Small intestine (tissue), 7 donors: ENCODE results near the gene OSBPL10. TPM values are rescaled to one million over a fixed set of nuclear protein-coding genes. Genes with fewer than 3 reads are reported as not detected.

Experiments used
- DNase-seq, 2 donors: peaks; one replicate each; pipeline versions ENCODE4 v3.0.0 to v3.0.0-alpha.2; 2013
- FAIRE-seq: peaks from 2 replicates; lab custom pipeline; 2012; peaks lifted over from hg19 to GRCh38; lab: Jason Lieb, UNC
- H3K27ac ChIP-seq, 3 donors: one replicate each; pipeline ENCODE4 v1.5.1; 2013; ENCODE audit warnings: low read length in 2 of 3, mild to moderate bottlenecking in 2 of 3, control low read depth in 1 of 3, inconsistent platforms in 1 of 3, low read depth in 1 of 3, moderate library complexity in 1 of 3
- H3K27me3 ChIP-seq, 3 donors: one replicate each; pipeline ENCODE4 v1.6.1; 2013; ENCODE audit warnings: low read length in 3 of 3, inconsistent platforms in 1 of 3; ENCODE audit not compliant: control insufficient read depth in 3 of 3, insufficient read depth in 3 of 3
- H3K36me3 ChIP-seq, 3 donors: one replicate each; pipeline ENCODE4 v1.6.1; 2013; ENCODE audit warnings: low read length in 3 of 3, inconsistent platforms in 1 of 3, low read depth in 1 of 3, mild to moderate bottlenecking in 1 of 3, moderate library complexity in 1 of 3; ENCODE audit not compliant: control insufficient read depth in 3 of 3, insufficient read depth in 2 of 3
- H3K4me1 ChIP-seq, 3 donors: one replicate each; pipeline ENCODE4 v1.6.1; 2013; ENCODE audit warnings: low read length in 2 of 3, inconsistent platforms in 1 of 3, low read depth in 1 of 3, mild to moderate bottlenecking in 1 of 3, moderate library complexity in 1 of 3; ENCODE audit not compliant: control insufficient read depth in 3 of 3, insufficient read depth in 2 of 3
- H3K4me3 ChIP-seq, 3 donors: one replicate each; pipeline ENCODE4 v1.5.1; 2013; ENCODE audit warnings: low read length in 3 of 3, control low read depth in 1 of 3, inconsistent platforms in 1 of 3, low read depth in 1 of 3, mild to moderate bottlenecking in 1 of 3, moderate library complexity in 1 of 3
- H3K9me3 ChIP-seq, 2 donors: one replicate each; pipeline ENCODE4 v1.6.1; 2013; ENCODE audit warnings: low read depth in 1 of 2, low read length in 1 of 2; ENCODE audit not compliant: control insufficient read depth in 2 of 2, insufficient read depth in 1 of 2
- WGBS, 3 donors: extraction: QIAGEN DNeasy Blood & Tissue Kit; methylation state at CpG; one replicate each; pipeline ENCODE4 v1.1.7; 2013; 5-methylcytosine and 5-hydroxymethylcytosine counted together
- polyA plus RNA-seq, 4 donors: library from polyadenylated mRNA; stranded (reverse) in 3 of 4; unstranded in 1 of 4; fragments of 200-250 nt in 3 of 4; fragments of 120-200 nt in 1 of 4; gene quantifications; one replicate each; pipeline versions ENCODE4 v1.2.1 to v1.2.3, GENCODE V29; 2013
- donor health status: healthy with polysubstance abuse.
- donor health status: control.
- donor health status: control.
- donor health status: Bipolar disorder and iron deficiency.
- donor health status: healthy.

OSBPL10 gene
- polyA plus RNA-seq, 4 donors: 1.4 to 8.6 (median 3.8) TPM

DNA sequence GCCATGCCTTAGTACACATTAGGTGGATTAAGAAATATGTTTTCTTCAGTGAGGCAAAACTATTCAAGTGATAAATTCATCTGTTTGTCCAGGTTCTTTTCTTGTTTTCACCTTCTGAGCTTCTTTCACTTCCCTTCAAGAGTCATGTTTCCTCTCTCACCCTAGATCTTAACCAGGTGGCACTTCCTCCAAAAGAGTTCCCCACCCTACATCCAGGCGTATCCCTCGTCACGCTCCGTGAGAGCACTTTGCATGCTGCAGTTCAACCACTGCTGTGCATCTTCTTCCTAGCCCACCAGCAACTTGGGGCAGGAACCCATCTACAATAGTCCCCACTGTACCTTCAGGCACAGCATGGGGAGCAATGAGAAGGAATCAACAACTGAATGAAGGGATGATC is 28.9 kb downstream of the OSBPL10 start:
- Histone ChIP-seq H3K36me3 (peaks cover 0 to under 1% (median 0%) of the 10 kb centered on the region in 3 donors), H3K27me3 (no peaks in the 10 kb centered on the region), H3K27ac (no peak overlapping the region), H3K4me3 (no peak overlapping the region), H3K9me3 (peaks cover 0 to 20% of the 10 kb centered on the region in 2 donors), H3K4me1 (peaks cover 0 to 8% (median 5%) of the 10 kb centered on the region in 3 donors)
- 67 to 92% (median 77%) methylated on average over 4 of the region's 4 CpGs for WGBS, 3 donors
- no peak for FAIRE-seq
- no peak for DNase-seq

- Histone ChIP-seq H3K36me3 (no peaks in the 10 kb centered on the region), H3K27ac (peak overlapping the region in 1 of 3 donors; percentile 43), H3K27me3 (no peaks in the 10 kb centered on the region), H3K9me3 (peaks cover 0 to 4% of the 10 kb centered on the region in 2 donors), H3K4me1 (peaks cover 0 to 10% (median 5%) of the 10 kb centered on the region in 3 donors), H3K4me3 (no peak overlapping the region)
- FAIRE-seq (no peak), DNase-seq (peak; percentile 30 to 47)
- 17 to 56% (median 35%) methylated on average over 6 of the region's 6 CpGs for WGBS, 3 donors
Observed at GRCh38 chr3:31948280-31948679, 32.8 kb downstream of the OSBPL10 start.

- no peaks in the 10 kb centered on the region for H3K36me3 ChIP-seq
- WGBS, 3 donors: 12 to 47% (median 30%) methylated on average over 6 of the region's 6 CpGs
- DNase-seq (peak; percentile 70), FAIRE-seq (no peak)
- H3K4me1 ChIP-seq: peaks cover 0 to 10% (median 5%) of the 10 kb centered on the region in 3 donors
- no peak overlapping the region for H3K4me3 ChIP-seq
- H3K27me3 ChIP-seq: no peaks in the 10 kb centered on the region
- peak overlapping the region in 2 of 3 donors; percentile 19 to 43 for H3K27ac ChIP-seq
- peaks cover 0 to 4% of the 10 kb centered on the region in 2 donors for H3K9me3 ChIP-seq
Observed at GRCh38 chr3:31947671-31948091, 33.4 kb downstream of the OSBPL10 start.

DNA sequence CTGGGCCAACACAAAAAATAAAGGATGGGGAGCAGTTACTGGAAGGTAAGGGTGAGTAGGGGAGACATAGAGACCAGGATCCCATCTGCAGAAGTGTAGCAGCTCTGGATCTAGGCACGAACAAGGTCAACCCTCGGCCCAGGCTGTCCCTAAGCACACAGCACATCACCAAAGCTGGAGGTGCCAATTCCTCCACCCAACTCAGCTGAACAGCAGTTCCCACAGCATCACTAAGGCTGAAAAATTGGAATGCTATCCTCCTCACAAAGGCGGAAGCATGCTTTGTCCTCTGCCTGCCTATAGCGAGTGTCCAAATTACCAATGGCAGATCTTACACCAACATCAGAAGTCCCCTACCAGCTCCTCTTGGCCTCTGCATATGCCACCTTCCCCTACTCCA is 33.9 kb downstream of the OSBPL10 start:
- no peak for FAIRE-seq
- H3K27ac ChIP-seq: peak overlapping the region in 2 of 3 donors; percentile 5 to 43
- no peak overlapping the region for H3K4me3 ChIP-seq
- WGBS, 3 donors: 89 to 93% (median 90%) methylated on average over 4 of the region's 4 CpGs
- no peaks in the 10 kb centered on the region for H3K27me3 ChIP-seq
- peaks cover 0 to 10% (median 5%) of the 10 kb centered on the region in 3 donors for H3K4me1 ChIP-seq
- peaks cover 0 to 4% of the 10 kb centered on the region in 2 donors for H3K9me3 ChIP-seq
- H3K36me3 ChIP-seq: no peaks in the 10 kb centered on the region
- DNase-seq: no peak

DNA sequence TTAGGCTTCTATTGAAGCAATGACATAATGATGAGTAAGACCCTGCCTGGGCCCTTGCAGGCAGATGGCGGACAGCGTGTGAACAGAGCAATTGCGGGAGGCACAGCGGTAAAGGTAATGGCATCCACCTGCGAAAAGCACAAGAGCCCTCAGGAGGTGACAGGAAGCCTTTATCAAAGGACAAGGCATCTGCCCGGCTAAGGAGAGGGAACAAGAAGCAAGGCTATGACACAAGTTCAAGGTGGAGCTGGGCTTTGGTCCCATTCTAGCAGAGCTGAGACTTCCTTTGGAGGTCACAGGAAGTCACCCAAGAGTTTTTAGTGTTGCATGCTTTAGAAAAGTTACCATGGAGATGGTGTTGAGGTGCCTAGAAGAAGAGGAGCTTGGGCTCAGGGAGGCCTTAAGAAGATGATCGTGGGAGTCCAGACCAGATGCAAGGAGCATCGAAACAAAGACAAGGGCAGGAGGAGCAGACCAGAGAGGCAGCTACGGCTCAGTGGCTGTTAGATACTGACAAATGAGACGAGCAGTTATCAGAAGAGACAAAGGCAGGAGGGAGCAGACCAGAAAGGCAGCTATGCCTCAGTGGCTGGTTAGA is 34.5 kb downstream of the OSBPL10 start:
- Histone ChIP-seq H3K9me3 (peaks cover 0 to 4% of the 10 kb centered on the region in 2 donors), H3K4me3 (no peak overlapping the region), H3K27me3 (no peaks in the 10 kb centered on the region), H3K27ac (peak overlapping the region in 1 of 3 donors; percentile 5), H3K4me1 (peaks cover 0 to 10% (median 5%) of the 10 kb centered on the region in 3 donors), H3K36me3 (no peaks in the 10 kb centered on the region)
- DNase-seq: no peak
- no peak for FAIRE-seq
- 82 to 91% (median 89%) methylated on average over 10 of the region's 10 CpGs for WGBS, 3 donors

DNA sequence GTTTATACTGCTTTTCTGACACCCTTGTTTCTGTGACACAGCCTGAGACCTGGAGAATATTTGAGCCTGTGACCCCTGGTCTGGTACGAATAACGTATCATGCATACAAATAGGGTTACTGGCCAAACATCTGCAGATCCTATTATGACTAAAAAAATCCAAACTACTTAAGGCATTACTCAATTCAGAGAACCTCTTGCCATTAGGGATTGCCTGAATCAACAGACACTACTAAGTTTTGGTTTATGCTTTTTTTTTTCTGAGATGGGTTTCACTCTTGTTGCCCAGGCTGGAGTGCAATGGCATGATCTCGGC is 35.4 kb downstream of the OSBPL10 start:
- H3K27me3 ChIP-seq: no peaks in the 10 kb centered on the region
- DNase-seq (no peak), FAIRE-seq (no peak)
- H3K4me3 ChIP-seq: no peak overlapping the region
- H3K9me3 ChIP-seq: peaks cover 0 to 3% of the 10 kb centered on the region in 2 donors
- WGBS, 3 donors: 66 to 87% (median 83%) methylated on average over 3 of the region's 3 CpGs
- peak overlapping the region in 1 of 3 donors; percentile 72 for H3K27ac ChIP-seq
- no peaks in the 10 kb centered on the region for H3K36me3 ChIP-seq
- peaks cover 0 to 10% (median 5%) of the 10 kb centered on the region in 3 donors for H3K4me1 ChIP-seq

- Histone ChIP-seq H3K36me3 (no peaks in the 10 kb centered on the region), H3K4me3 (no peak overlapping the region), H3K27ac (no peak overlapping the region), H3K27me3 (no peaks in the 10 kb centered on the region), H3K4me1 (peaks cover 0 to 8% (median 5%) of the 10 kb centered on the region in 3 donors), H3K9me3 (no peaks in the 10 kb centered on the region)
- FAIRE-seq (no peak), DNase-seq (no peak)
Observed at GRCh38 chr3:31943041-31943440, 38.0 kb downstream of the OSBPL10 start.

DNA sequence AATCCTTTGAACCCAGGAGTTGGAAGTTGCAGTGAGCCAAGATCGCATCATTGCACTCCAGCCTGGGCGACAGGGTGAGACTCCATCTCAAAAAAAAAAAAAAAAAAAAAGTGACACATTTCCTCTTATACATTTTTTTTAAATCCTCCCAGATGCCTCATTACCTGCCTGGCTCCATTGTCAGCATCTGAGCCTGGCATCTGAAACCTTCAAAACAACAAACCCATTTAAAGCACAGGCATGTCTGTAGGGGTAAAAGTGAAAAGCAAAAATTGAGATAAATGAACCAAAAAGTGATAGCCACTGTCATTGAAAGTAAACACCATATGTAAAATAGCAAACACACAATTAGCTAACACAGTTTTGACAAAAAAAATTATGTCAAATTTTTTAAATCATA is 38.6 kb downstream of the OSBPL10 start:
- DNase-seq (no peak), FAIRE-seq (no peak)
- Histone ChIP-seq H3K27me3 (no peaks in the 10 kb centered on the region), H3K27ac (no peak overlapping the region), H3K9me3 (no peaks in the 10 kb centered on the region), H3K4me3 (no peak overlapping the region), H3K36me3 (no peaks in the 10 kb centered on the region), H3K4me1 (peaks cover 0 to 4% (median 2%) of the 10 kb centered on the region in 3 donors)
- 86 to 100% (median 100%) methylated on average over 2 of the region's 2 CpGs for WGBS, 3 donors

DNA sequence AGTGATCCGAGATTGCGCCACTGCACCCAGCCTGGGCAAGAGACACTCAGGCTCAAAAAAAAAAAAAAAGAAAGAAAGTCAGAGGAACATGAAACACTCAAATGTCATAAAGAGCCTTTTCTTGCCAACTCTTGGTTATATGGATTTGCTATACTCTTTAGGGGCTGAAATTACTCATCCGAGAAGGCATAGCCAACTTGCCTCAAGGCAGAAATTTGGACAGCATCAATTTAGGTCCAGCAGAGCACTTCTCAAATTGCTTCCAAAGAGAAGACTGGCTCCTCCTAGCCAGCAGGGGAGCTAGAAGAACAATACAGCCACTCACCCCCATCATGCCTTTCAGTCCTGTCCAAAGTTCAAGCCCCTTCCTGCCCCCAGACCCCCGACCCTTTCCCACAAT is 43.8 kb downstream of the OSBPL10 start:
- H3K27ac ChIP-seq: peak overlapping the region in 1 of 3 donors; percentile 29
- no peak for FAIRE-seq
- no peaks in the 10 kb centered on the region for H3K27me3 ChIP-seq
- no peak for DNase-seq
- 60 to 88% (median 69%) methylated on average over 4 of the region's 4 CpGs for WGBS, 3 donors
- H3K36me3 ChIP-seq: no peaks in the 10 kb centered on the region
- H3K9me3 ChIP-seq: no peaks in the 10 kb centered on the region
- no peaks in the 10 kb centered on the region for H3K4me1 ChIP-seq
- no peak overlapping the region for H3K4me3 ChIP-seq
